SU-DHL-6 (cell line): ENCODE measurements around the gene U2AF1L4.

Experiments used
- CTCF ChIP-seq: fragments of 200-600 bp; sonication (generic); IDR thresholded peaks from one replicate; pipeline ENCODE4 v1.5.1; 2017; ENCODE audit warnings: antibody characterized with exemption, mild to moderate bottlenecking, low read length, moderate library complexity; ENCODE audit not compliant: insufficient read depth, poor library complexity, severe bottlenecking
- EZH2phosphoT487 ChIP-seq: fragments of 200-600 bp; sonication (generic), shearing (Covaris generic); conservative IDR thresholded peaks from 2 replicates; pipeline ENCODE4 v1.6.1; 2018; ENCODE audit warnings: mild to moderate bottlenecking, antibody characterized with exemption, low read length, moderate library complexity, mixed read lengths

GRCh38 chr19:35710784-35711723, 34.2 kb downstream of the U2AF1L4 start:
- TF ChIP-seq EZH2phosphoT487 (no peak), CTCF (no peak)
